ENCODE data around the gene TOR2A.

GRCh38 chr9:127779136-127779981 lies 44.3 kb upstream of the TOR2A start:
- TF ChIP-seq CTCF (IDR thresholded peaks at IDR 0.05) = no peak
- TF ChIP-seq POLR2A (IDR thresholded peaks at IDR 0.05) = no peak

All from testis (tissue), 2 donors.